Sigmoid colon (tissue), 4 donors: ENCODE results near the gene DKK1.

Experiments
- POLR2A ChIP-seq, 2 donors: fragments of 450-650 bp; IDR thresholded peaks; one replicate each; pipeline ENCODE4 v1.6.1; 2016; ENCODE audit warnings: antibody characterized with exemption in 2 of 2, mild to moderate bottlenecking in 2 of 2, moderate library complexity in 2 of 2
- POLR2AphosphoS5 ChIP-seq, 4 donors: sonication (generic); formaldehyde crosslinking; IDR thresholded peaks; one replicate each; pipeline ENCODE4 v1.6.1; 2017; ENCODE audit warnings: antibody characterized with exemption in 4 of 4
- TF ChIP-seq, protein P1 (sequence below), 4 experiments: fragments of 450-650 bp in 3 of 4; fragments of 200-600 bp in 1 of 4; IDR thresholded peaks; one replicate each; pipeline ENCODE4 v1.5.1; 2016 to 2019; ENCODE audit warnings: antibody characterized with exemption in 4 of 4, mild to moderate bottlenecking in 3 of 4, moderate library complexity in 2 of 4

DNA sequence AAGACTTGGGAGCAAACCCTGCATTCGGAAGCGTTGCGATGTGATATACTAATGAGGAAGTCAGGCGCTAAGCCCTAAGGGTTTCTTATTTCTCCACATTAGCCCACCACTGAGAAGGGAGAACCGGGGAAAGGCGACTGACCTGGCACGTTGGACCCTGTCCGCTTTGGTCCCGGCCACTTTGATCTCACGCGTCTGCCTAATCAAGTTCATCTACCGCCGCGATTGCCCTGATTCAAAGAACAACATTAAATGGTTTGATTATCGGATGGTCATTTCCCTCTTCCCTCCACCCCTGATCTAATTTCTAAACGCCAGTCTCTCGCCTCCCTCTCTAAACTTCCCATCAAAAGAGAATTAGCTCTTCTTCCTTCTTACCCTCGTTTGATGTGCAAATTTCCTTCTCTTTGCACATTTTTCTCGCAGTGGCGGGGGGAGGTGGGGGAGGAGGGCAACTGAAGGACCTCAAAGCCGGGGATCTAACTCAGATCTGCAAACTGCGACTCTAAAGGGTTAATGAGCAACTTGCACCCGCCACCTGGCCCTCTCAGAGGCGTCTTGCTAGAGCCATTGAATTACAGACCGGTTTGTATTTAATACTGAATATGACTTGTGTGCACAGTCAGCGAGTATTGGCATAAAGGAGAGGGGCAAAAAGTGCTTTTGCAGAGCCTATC, 687 bp upstream of the DKK1 start:
- no peak for TF ChIP-seq POLR2A (IDR thresholded peaks at IDR 0.05)
- TF ChIP-seq, protein P1, sequence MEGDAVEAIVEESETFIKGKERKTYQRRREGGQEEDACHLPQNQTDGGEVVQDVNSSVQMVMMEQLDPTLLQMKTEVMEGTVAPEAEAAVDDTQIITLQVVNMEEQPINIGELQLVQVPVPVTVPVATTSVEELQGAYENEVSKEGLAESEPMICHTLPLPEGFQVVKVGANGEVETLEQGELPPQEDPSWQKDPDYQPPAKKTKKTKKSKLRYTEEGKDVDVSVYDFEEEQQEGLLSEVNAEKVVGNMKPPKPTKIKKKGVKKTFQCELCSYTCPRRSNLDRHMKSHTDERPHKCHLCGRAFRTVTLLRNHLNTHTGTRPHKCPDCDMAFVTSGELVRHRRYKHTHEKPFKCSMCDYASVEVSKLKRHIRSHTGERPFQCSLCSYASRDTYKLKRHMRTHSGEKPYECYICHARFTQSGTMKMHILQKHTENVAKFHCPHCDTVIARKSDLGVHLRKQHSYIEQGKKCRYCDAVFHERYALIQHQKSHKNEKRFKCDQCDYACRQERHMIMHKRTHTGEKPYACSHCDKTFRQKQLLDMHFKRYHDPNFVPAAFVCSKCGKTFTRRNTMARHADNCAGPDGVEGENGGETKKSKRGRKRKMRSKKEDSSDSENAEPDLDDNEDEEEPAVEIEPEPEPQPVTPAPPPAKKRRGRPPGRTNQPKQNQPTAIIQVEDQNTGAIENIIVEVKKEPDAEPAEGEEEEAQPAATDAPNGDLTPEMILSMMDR (IDR thresholded peaks at IDR 0.05) = no peak
- no peak for TF ChIP-seq POLR2AphosphoS5 (IDR thresholded peaks at IDR 0.05)
